WTC11 (cell line): ENCODE results near the gene PIP5K1A. TPM values are rescaled to one million over a fixed set of nuclear protein-coding genes. Genes with fewer than 3 reads are reported as not detected.

ENCODE experiments used
- ATAC-seq: fragments of 200-7000 bp; cut with Tn5 transposase; 2 replicates; pipeline ENCODE4 v1.10.0; 2021; ENCODE audit warnings: mild to moderate bottlenecking, moderate library complexity
- CTCF ChIA-PET: fragments of 300-600 bp; sonication (Branson Sonifier 250); formaldehyde crosslinking; loops from one replicate; lab custom pipeline; 2021; ENCODE audit warnings: antibody characterized with exemption; lab: Charles Lee
- POLR2A ChIA-PET: fragments of 350-600 bp; sonication (Branson Sonifier 250); formaldehyde crosslinking; loops from one replicate; lab custom pipeline; 2021; ENCODE audit warnings: antibody characterized with exemption; lab: Charles Lee
- DNase-seq: peaks from one replicate; pipeline ENCODE4 v3.0.0; 2021; ENCODE audit warnings: low spot score
- H3K27ac Mint-ChIP-seq: 2 replicates; pipeline ENCODE4 v1.8.0; 2021; ENCODE audit warnings: mixed read lengths
- H3K27me3 Mint-ChIP-seq: 2 replicates; pipeline ENCODE4 v1.8.0; 2021; ENCODE audit warnings: low read depth, mild to moderate bottlenecking, moderate library complexity, mixed read lengths
- H3K36me3 Mint-ChIP-seq: 2 replicates; pipeline ENCODE4 v1.8.0; 2021; ENCODE audit warnings: mixed read lengths
- H3K4me1 Mint-ChIP-seq: 2 replicates; pipeline ENCODE4 v1.8.0; 2022; ENCODE audit warnings: mixed read lengths
- H3K4me3 Mint-ChIP-seq: 2 replicates; pipeline ENCODE4 v1.8.0; 2021; ENCODE audit warnings: mild to moderate bottlenecking, moderate library complexity, mixed read lengths
- H3K9me3 Mint-ChIP-seq: 2 replicates; pipeline ENCODE4 v1.8.0; 2021; ENCODE audit warnings: mixed read lengths
- ATF6 ChIP-seq: sonication (generic); formaldehyde crosslinking; IDR thresholded peaks from 2 replicates; pipeline ENCODE4 v1.8.1; 2023; ENCODE audit warnings: mild to moderate bottlenecking, missing genetic modification reagents
- CTCF ChIP-seq: fragments of 200-600 bp; IDR thresholded peaks from 2 replicates; pipeline ENCODE4 v1.8.0; 2022; ENCODE audit warnings: antibody characterized with exemption
- GRHL2 ChIP-seq: fragments of 250-450 bp; sonication (Bioruptor Pico); IDR thresholded peaks from 2 replicates; pipeline ENCODE4 v1.8.0; 2022; ENCODE audit warnings: mild to moderate bottlenecking, moderate library complexity; ENCODE audit not compliant: insufficient replicate concordance, severe bottlenecking
- HMGXB4 ChIP-seq: sonication (generic); formaldehyde crosslinking; IDR thresholded peaks from 2 replicates; pipeline ENCODE4 v1.8.1; 2023; ENCODE audit warnings: mild to moderate bottlenecking, moderate library complexity, missing genetic modification reagents
- JUN ChIP-seq: sonication (generic); formaldehyde crosslinking; IDR thresholded peaks from 2 replicates; pipeline ENCODE4 v1.8.0; 2023; ENCODE audit warnings: mild to moderate bottlenecking, missing genetic modification reagents
- KAT7 ChIP-seq: sonication (generic); formaldehyde crosslinking; IDR thresholded peaks from 2 replicates; pipeline ENCODE4 v1.8.1; 2023; ENCODE audit warnings: missing genetic modification reagents, mild to moderate bottlenecking, borderline replicate concordance
- NR1H2 ChIP-seq: sonication (generic); formaldehyde crosslinking; IDR thresholded peaks from 2 replicates; pipeline ENCODE4 v1.9.0; 2021; ENCODE audit warnings: mild to moderate bottlenecking, moderate library complexity, missing genetic modification reagents
- NR3C1 ChIP-seq: sonication (generic); formaldehyde crosslinking; conservative IDR thresholded peaks from 2 replicates; pipeline ENCODE4 v1.8.1; 2023; ENCODE audit warnings: low read depth, mild to moderate bottlenecking, missing genetic modification reagents
- OVOL2 ChIP-seq: fragments of 250-450 bp; sonication (Bioruptor Pico); IDR thresholded peaks from 2 replicates; pipeline ENCODE4 v1.9.0; 2021; ENCODE audit warnings: mild to moderate bottlenecking, borderline replicate concordance
- PREB ChIP-seq: sonication (generic); formaldehyde crosslinking; IDR thresholded peaks from 2 replicates; pipeline ENCODE4 v1.8.1; 2022; ENCODE audit warnings: mild to moderate bottlenecking, missing genetic modification reagents, moderate library complexity, borderline replicate concordance
- RORB ChIP-seq: fragments of 250-450 bp; sonication (Bioruptor Pico); IDR thresholded peaks from 2 replicates; pipeline ENCODE4 v1.9.0; 2021; ENCODE audit warnings: mild to moderate bottlenecking
- TP53 ChIP-seq: sonication (generic); formaldehyde crosslinking; IDR thresholded peaks from 2 replicates; pipeline ENCODE4 v1.8.1; 2023; ENCODE audit warnings: mild to moderate bottlenecking, missing genetic modification reagents
- ZBTB43 ChIP-seq: sonication (generic); formaldehyde crosslinking; IDR thresholded peaks from 2 replicates; pipeline ENCODE4 v1.8.1; 2023; ENCODE audit warnings: mild to moderate bottlenecking, missing genetic modification reagents
- ZNF317 ChIP-seq: sonication (generic); formaldehyde crosslinking; IDR thresholded peaks from 2 replicates; pipeline ENCODE4 v1.8.1; 2023; ENCODE audit warnings: low read depth, mild to moderate bottlenecking, moderate library complexity, missing genetic modification reagents, borderline replicate concordance
- ZNF416 ChIP-seq: fragments of 250-450 bp; sonication (Bioruptor Pico); IDR thresholded peaks from 2 replicates; pipeline ENCODE4 v1.9.0; 2021; ENCODE audit warnings: mild to moderate bottlenecking, inconsistent platforms
- ZSCAN18 ChIP-seq: fragments of 250-450 bp; sonication (Bioruptor Pico); IDR thresholded peaks from 2 replicates; pipeline ENCODE4 v2.1.2; 2022; ENCODE audit warnings: mild to moderate bottlenecking, moderate library complexity
- total RNA-seq: library from RNA; stranded (reverse); gene quantifications from 3 replicates; pipeline ENCODE4 v1.2.3, GENCODE V29; 2021

Gene PIP5K1A
- total RNA-seq, 1 experiment from 2014 or later: 81.3 TPM

GRCh38 chr1:151293093-151293492, 94.7 kb downstream of the PIP5K1A start:
- POLR2A ChIA-PET: interaction anchor here (1.1 to 1.8 kb wide), 4 partner anchors 8 to 34 kb away, joined by 3 to 7 read pairs (median 6); partner anchors contain the start of genes PI4KB and ZNF687

More at GRCh38 chr1:151293093-151293492, 94.7 kb downstream of the PIP5K1A start:
- Mint-ChIP-seq H3K36me3 (peaks cover 49% of the 10 kb centered on the region), H3K9me3 (no peaks in the 10 kb centered on the region), H3K4me1 (peaks cover 30% of the 10 kb centered on the region), H3K27me3 (no peaks in the 10 kb centered on the region), H3K27ac (no peak overlapping the region), H3K4me3 (no peak overlapping the region)
- CTCF ChIA-PET: interaction anchor here (1.0 to 5.5 kb wide), 5 partner anchors 8 to 47 kb away, joined by 3 to 36 read pairs (median 9); partner anchors contain the start of gene PI4KB
- TF ChIP-seq ATF6 (CRISPR knock-in tag) (no peak), NR3C1 (CRISPR knock-in tag) (no peak), ZBTB43 (CRISPR knock-in tag) (no peak), JUN (CRISPR knock-in tag) (no peak), OVOL2 (CRISPR knock-in tag) (no peak), GRHL2 (CRISPR knock-in tag) (no peak), NR1H2 (CRISPR knock-in tag) (no peak), KAT7 (no peak), CTCF (no peak), HMGXB4 (CRISPR knock-in tag) (no peak), RORB (CRISPR knock-in tag) (no peak), ZNF317 (CRISPR knock-in tag) (no peak), PREB (CRISPR knock-in tag) (no peak), TP53 (CRISPR knock-in tag) (no peak), ZSCAN18 (no peak), ZNF416 (CRISPR knock-in tag) (no peak)
- ATAC-seq: no peak
- DNase-seq: no peak
